ENCODE results near the gene INTS1. TPM values are rescaled to one million over a fixed set of nuclear protein-coding genes. Genes with fewer than 3 reads are reported as not detected.

INTS1 gene
- total RNA-seq, 6 donors from 2014 or later = 38.6 to 215 (median 72.3) TPM

DNA sequence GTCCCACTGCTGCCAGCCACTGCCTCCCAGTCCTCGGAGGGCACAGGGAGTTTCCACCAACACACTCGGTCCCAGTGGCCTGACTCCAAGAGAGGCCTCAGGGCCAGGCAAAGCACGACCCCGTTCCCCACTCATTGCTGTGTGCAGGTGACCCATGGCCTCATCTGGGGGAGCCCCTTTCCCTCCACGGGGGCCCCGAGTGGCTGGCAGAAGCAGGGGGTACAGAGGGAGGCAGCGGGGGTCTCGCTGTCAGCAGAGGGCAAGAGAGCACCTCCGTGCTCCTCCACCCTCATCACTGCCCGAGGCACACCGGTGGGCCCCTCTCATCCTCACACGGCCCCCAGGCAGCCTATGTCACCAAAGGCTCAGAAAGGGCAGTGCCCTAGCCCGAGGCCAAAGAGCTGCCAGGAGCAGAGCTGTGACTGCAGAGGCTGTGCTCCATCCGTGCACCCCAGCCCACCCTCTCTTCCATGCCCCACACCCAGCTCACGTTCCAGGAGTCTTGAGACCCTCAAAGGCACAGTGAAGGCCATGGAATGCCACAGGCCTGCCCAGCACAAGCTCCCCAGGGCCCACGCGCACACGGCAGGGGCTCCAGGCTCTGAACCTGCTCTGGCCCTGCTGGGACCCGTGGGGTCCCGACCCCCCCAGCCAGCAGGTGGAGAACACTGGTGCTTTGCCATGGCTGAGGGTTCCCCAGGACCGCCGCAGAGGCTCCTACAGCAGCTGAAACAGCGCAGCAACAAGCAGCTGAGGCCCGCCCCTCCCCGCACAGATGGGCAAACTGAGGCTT lies 70.9 kb downstream of the INTS1 start:
- no peaks in the 10 kb centered on the region for H3K9me3 ChIP-seq
- no peak for TF ChIP-seq CTCF (IDR thresholded peaks at IDR 0.05)
- TF ChIP-seq POLR2AphosphoS5 (IDR thresholded peaks at IDR 0.05) = no peak
- TF ChIP-seq POLR2A (IDR thresholded peaks at IDR 0.05) = no peak
- TF ChIP-seq EP300 (IDR thresholded peaks at IDR 0.05) = no peak
- DNase-seq (peak in 1 of 2 donors; percentile 63), ATAC-seq (ENCODE audit: low FRiP score in 2 of 2) (no peak)
- peaks cover 0 to 25% (median 9%) of the 10 kb centered on the region in 4 donors for H3K36me3 ChIP-seq
- peaks cover 0 to 8% (median 2%) of the 10 kb centered on the region in 4 donors for H3K27me3 ChIP-seq
- peaks cover 0 to 10% (median 7%) of the 10 kb centered on the region in 4 donors for H3K4me1 ChIP-seq
- WGBS, 2 donors = 83 to 84% methylated on average over 11 to 25 of the region's 25 CpGs
- no peak overlapping the region for H3K4me3 ChIP-seq
- no peak overlapping the region for H3K27ac ChIP-seq

DNA sequence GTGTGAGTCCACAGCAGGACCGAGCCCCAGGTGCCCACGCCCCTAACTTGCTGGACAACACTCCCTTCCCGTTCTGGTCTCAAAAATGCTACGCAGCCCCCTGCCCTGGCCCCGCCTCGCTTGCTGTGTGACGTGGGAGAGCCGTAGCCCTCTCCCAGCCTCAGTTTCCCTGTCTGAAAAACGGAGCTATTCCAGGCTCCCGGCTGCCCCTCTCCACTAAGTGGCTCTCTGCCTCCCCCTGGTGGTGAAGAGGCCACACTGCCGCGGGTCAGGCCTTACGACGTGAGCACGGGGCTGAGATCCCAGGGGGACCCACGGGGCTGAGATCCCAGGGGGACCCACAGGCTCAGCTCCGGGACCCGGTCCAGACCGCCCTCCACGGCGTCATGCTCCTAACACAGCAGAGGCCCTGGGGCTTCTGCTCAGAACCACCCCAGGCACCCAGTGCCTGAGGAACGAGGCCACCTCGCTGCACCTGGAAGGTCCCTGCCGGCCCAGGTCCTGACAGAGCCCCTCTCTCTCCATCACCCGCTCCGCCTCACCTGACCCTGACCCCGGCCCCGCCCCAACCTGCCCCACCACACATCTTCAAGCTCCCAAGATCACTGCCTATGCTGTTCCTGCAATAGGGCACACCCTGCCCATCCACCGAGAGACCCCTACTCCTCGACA lies 71.6 kb downstream of the INTS1 start:
- no peak overlapping the region for H3K4me3 ChIP-seq
- H3K9me3 ChIP-seq = no peaks in the 10 kb centered on the region
- no peak overlapping the region for H3K27ac ChIP-seq
- H3K27me3 ChIP-seq = peaks cover 0 to 8% (median 2%) of the 10 kb centered on the region in 4 donors
- 2 to 23% methylated on average over 12 to 30 of the region's 30 CpGs for WGBS, 2 donors
- DNase-seq (peak; percentile 71 to 87), ATAC-seq (ENCODE audit: low FRiP score in 2 of 2) (peak; percentile 72 to 82)
- peaks cover 0 to 10% (median 7%) of the 10 kb centered on the region in 4 donors for H3K4me1 ChIP-seq
- H3K36me3 ChIP-seq = peaks cover 0 to 17% (median 5%) of the 10 kb centered on the region in 4 donors
- TF ChIP-seq CTCF (IDR thresholded peaks at IDR 0.05) (peak; percentile 92 to 100 (median 94)), POLR2AphosphoS5 (IDR thresholded peaks at IDR 0.05) (no peak)

GRCh38 chr7:1431634-1432380 lies 72.4 kb downstream of the INTS1 start:
- peak in 1 of 2 donors; percentile 82 for DNase-seq
- H3K27ac ChIP-seq = no peak overlapping the region
- TF ChIP-seq EP300 (IDR thresholded peaks at IDR 0.05) = no peak
- no peak for TF ChIP-seq POLR2AphosphoS5 (IDR thresholded peaks at IDR 0.05)
- no peak for TF ChIP-seq POLR2A (IDR thresholded peaks at IDR 0.05)
- TF ChIP-seq CTCF (IDR thresholded peaks at IDR 0.05) = no peak
- H3K4me1 ChIP-seq = peaks cover 0 to 10% (median 7%) of the 10 kb centered on the region in 4 donors
- H3K9me3 ChIP-seq = no peaks in the 10 kb centered on the region
- WGBS, 2 donors = 20 to 37% methylated on average over 1 to 10 of the region's 22 CpGs
- H3K4me3 ChIP-seq = no peak overlapping the region
- ATAC-seq (ENCODE audit: low FRiP score in 2 of 2) = no peak
- peaks cover 0 to 10% (median 2%) of the 10 kb centered on the region in 4 donors for H3K36me3 ChIP-seq
- peaks cover 0 to 8% (median 2%) of the 10 kb centered on the region in 4 donors for H3K27me3 ChIP-seq

- no peak overlapping the region for H3K4me3 ChIP-seq
- WGBS, 2 donors = 44 to 61% methylated on average over 9 to 10 of the region's 10 CpGs
- peak in 1 of 2 donors; percentile 67 for DNase-seq
- H3K36me3 ChIP-seq = peaks cover 0 to 5% (median 0%) of the 10 kb centered on the region in 4 donors
- H3K27me3 ChIP-seq = peaks cover 0 to 8% (median 2%) of the 10 kb centered on the region in 4 donors
- no peak overlapping the region for H3K27ac ChIP-seq
- H3K9me3 ChIP-seq = no peaks in the 10 kb centered on the region
- peaks cover 0 to 10% (median 7%) of the 10 kb centered on the region in 4 donors for H3K4me1 ChIP-seq
- no peak for ATAC-seq (ENCODE audit: low FRiP score in 2 of 2)
- no peak for TF ChIP-seq POLR2AphosphoS5 (IDR thresholded peaks at IDR 0.05)
- TF ChIP-seq CTCF (IDR thresholded peaks at IDR 0.05) = no peak
- no peak for TF ChIP-seq POLR2A (IDR thresholded peaks at IDR 0.05)
- TF ChIP-seq EP300 (IDR thresholded peaks at IDR 0.05) = no peak
These were observed 73.0 kb downstream of the INTS1 start for GRCh38 chr7:1431226-1431625.
